GM19438 (cell line): ENCODE measurements around the gene FOSL2.

Experiments used
- ATAC-seq: cut with Tn5 transposase; IDR thresholded peaks from one replicate; pipeline ENCODE4 v1.9.1; 2021; ENCODE audit warnings: low read depth; ENCODE audit not compliant: unreplicated experiment

The FOSL2 gene

GRCh38 chr2:28392297-28393113 lies at the start of gene FOSL2:
Gene FOSL2, plus strand, starts transcription at chr2:28392858. Its CDS starts 863 bp downstream, at chr2:28393721.
- peak; percentile 71 for ATAC-seq

GRCh38 chr2:28343184-28343942 lies 49.3 kb upstream of the FOSL2 start:
- no peak for ATAC-seq

DNA sequence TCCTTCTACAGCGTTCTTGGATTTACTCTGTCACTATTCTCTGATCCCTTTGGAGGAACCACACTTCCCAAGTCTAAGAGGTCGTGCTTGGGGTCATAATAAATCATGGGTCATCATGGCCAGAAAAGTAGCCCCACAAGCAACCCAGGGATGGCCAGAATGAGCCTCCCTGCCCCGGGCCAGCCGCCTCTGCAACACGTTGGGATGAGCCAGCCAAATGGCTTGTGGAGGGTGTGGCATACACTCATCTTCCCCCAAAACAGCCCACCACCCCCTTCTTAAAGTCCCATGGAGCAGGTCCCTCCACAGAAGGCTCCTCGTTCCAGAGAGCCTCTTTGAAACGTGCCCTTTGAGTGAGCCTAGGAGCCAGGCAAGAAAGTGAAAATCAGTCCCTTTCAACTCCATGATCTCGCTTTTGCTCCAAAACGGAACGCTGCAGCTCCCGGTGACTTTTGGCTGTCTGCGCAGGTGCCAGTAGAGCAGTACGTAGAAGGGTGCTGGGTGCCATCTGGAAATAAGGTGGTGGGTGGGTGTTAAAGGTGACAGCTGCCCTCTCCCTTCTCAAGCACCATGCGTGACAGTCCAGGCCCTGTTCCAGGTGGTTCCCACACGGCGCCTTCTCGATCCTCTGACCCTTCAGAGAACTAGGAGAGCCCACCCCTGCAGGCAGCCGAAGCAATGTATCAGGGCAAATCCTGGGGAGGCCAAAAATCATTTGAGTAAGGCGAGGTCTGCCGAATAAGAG lies 48.5 kb upstream of the FOSL2 start:
- no peak for ATAC-seq

- ATAC-seq, result no peak
Measured at GRCh38 chr2:28344756-28345373, 47.8 kb upstream of the FOSL2 start.

GRCh38 chr2:28345619-28346018 lies 47.0 kb upstream of the FOSL2 start:
- ATAC-seq, result no peak

DNA sequence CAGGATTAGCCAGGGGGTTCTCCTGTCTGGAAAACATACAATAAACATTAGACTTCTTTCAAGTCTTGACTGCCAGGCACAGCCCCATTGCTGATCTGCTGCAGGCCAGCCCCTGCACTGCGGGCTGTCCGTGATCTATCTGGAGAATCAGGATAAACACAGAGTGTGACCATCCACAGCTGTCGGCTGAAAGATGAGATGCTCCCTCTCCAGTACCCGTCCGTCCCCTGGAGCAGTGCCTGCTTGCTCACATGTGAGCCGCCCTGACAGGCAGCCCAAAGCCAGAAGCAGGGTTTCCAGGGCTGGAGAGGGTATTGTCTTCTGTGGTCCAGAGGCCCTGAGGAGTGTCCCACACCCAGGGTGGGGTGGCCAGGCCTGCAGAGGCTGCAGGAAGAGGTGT lies 46.1 kb upstream of the FOSL2 start:
- ATAC-seq, result no peak

- ATAC-seq, result no peak
Measured at GRCh38 chr2:28347193-28347592, 45.5 kb upstream of the FOSL2 start.

DNA sequence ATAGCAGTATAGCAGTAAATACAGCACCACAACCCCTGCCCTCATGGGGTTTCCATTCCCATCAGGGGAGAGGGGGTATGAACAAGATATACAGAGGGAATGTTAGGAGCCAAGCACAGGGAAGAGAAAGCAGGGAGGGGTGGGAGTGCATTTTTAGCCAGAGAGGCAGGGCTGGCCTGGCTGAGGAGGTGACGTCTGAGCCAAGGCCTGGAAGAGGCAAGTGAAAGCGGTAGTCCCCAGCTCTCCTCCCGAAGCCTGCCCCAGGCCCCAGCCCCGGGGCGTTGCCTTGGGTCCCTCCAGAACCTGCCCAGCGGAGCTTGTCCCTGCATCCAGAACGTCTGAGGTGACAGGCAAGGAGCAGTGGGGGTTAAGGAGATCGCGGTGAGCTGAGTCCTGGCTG lies 45.1 kb upstream of the FOSL2 start:
- no peak for ATAC-seq

DNA sequence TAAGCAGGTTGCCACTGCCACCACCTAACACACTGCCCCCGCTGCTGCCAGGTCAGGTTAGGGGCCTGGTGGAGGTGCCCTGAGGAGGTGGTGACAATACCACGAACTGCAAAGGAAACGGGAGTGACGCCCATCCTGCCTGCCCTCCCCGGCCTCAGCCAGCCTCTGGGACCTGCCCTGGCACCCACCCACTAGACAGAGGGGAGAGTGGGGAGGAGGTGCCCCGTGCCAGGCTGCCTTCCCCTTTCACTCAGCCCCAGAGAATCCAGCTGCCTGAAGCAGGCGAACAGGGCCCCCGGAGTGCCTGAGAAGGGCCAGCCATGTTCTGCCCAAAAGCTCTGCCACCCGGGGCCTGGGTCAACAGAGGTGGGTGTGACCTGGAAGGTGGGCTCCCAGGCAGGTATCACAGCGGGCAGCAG lies 44.5 kb upstream of the FOSL2 start:
- no peak for ATAC-seq

DNA sequence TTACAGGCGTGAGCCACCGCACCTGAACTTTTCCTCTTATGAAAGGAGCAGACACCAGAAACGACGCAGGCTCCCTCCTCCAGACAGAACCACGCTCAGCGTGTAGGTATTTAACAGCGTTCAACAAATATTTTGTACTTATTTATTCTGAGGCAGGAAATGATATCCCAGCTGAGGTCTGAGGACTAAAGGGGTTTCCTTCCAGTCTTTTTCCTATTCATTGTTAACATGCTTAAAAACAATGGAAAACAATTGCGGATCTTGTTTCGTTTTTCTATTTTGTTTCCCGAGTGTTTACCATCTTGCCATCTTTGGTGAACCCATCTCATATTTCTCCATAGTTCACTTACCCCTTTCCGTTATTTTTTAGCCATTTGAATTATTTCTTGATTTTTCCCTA lies 43.7 kb upstream of the FOSL2 start:
- no peak for ATAC-seq

- ATAC-seq, result no peak
Measured at GRCh38 chr2:28349546-28350165, 43.0 kb upstream of the FOSL2 start.

DNA sequence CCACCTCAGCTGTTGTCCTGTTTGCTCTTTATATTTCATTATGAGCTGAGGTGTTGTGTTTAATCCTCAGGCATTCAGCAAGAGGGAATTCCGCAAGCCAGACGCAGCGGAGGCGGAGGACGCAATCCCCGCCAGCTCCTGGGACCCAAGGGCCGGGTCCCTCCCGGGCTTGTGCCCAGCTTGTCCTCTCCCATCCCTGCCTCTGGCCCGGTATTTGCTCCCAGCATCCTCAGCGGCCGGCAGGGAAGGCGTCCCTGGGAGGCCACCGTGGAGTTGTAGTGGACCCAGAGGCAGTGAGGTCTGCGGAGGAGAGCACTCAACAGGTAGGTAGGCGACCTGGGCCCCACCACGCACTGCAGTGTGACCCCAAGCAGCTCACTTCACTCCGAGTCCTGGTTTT lies 42.5 kb upstream of the FOSL2 start:
- ATAC-seq, result no peak

GRCh38 chr2:28350791-28351285 lies 41.8 kb upstream of the FOSL2 start:
- no peak for ATAC-seq

GRCh38 chr2:28351621-28352020 lies 41.0 kb upstream of the FOSL2 start:
- ATAC-seq, result no peak

DNA sequence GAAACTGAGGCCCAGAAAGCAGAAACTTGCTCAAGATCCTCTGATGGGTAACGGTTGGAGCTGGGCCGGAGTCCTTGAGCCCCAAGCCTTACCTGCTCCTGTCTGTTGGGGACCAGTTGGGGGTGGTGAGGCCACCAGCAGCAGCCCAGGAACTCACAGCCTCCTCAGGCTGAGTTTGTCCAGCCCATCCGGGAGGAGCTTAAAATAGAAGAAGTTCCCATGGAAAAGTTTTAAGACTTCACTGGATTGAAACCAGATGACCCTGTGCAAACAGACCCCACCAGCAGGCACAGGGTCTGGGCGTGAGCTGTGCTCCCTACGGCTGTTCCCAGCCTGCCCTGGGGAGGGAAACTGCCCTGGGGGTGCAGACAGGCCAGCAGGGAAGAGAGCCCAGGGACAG lies 40.6 kb upstream of the FOSL2 start:
- ATAC-seq, result no peak

- ATAC-seq, result no peak
Measured at GRCh38 chr2:28352610-28353195, 40.0 kb upstream of the FOSL2 start.

DNA sequence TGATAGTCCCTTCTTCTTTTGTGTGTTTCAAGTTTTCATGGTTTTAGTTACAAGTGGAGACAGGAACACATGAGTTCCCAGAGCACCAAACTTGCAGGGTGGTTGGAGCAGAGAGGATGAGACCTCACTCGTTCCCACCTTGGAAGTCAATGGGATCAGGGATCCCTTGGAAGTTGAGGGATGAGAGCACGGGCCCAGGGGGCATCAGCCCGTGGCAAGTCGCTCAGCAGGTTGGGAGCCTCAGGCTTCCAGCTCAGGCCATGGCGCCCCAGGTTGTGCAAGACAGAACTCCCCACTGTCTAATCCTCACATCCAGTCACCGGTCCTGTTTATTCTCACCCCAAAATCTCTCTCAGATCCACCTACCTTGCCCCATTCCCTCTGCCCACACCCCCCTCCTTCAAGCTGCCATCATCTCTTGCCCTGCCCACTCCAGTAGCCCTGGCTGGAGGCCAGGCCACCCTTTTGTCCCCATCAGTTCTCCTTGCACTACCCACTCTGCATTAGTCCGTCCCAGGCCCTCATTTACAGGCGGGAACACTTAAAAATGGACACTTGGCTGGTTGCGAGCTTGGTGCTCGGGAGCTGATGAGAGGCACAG lies 37.6 kb upstream of the FOSL2 start:
- no peak for ATAC-seq

GRCh38 chr2:28355521-28356094 lies 37.0 kb upstream of the FOSL2 start:
- ATAC-seq, result no peak
